Measurements from ENCODE around the gene CPNE2. TPM values are rescaled to one million over a fixed set of nuclear protein-coding genes. Genes with fewer than 3 reads are reported as not detected.

Gene CPNE2
- total RNA-seq, 2 donors from 2014 or later = 16.0 to 26.1 TPM

- H3K9me3 ChIP-seq = no peaks in the 10 kb centered on the region
- TF ChIP-seq, protein P1, sequence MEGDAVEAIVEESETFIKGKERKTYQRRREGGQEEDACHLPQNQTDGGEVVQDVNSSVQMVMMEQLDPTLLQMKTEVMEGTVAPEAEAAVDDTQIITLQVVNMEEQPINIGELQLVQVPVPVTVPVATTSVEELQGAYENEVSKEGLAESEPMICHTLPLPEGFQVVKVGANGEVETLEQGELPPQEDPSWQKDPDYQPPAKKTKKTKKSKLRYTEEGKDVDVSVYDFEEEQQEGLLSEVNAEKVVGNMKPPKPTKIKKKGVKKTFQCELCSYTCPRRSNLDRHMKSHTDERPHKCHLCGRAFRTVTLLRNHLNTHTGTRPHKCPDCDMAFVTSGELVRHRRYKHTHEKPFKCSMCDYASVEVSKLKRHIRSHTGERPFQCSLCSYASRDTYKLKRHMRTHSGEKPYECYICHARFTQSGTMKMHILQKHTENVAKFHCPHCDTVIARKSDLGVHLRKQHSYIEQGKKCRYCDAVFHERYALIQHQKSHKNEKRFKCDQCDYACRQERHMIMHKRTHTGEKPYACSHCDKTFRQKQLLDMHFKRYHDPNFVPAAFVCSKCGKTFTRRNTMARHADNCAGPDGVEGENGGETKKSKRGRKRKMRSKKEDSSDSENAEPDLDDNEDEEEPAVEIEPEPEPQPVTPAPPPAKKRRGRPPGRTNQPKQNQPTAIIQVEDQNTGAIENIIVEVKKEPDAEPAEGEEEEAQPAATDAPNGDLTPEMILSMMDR (IDR thresholded peaks at IDR 0.05) = no peak
- peaks cover 75% of the 10 kb centered on the region for H3K36me3 ChIP-seq
- H3K27me3 ChIP-seq = no peaks in the 10 kb centered on the region
- H3K27ac ChIP-seq = no peak overlapping the region
- no peak overlapping the region for H3K4me3 ChIP-seq
- peaks cover 0 to 16% of the 10 kb centered on the region in 2 donors for H3K4me1 ChIP-seq
- no peak for DNase-seq (ENCODE audit: low spot score)
These were observed 75.2 kb downstream of the CPNE2 start for GRCh38 chr16:57167538-57167937.

- peaks cover 0 to 16% of the 10 kb centered on the region in 2 donors for H3K4me1 ChIP-seq
- H3K36me3 ChIP-seq = peaks cover 76% of the 10 kb centered on the region
- DNase-seq (ENCODE audit: low spot score) = no peak
- H3K9me3 ChIP-seq = no peaks in the 10 kb centered on the region
- H3K27me3 ChIP-seq = no peaks in the 10 kb centered on the region
- no peak overlapping the region for H3K27ac ChIP-seq
- TF ChIP-seq, protein P1 (IDR thresholded peaks at IDR 0.05) = peak; percentile 37 to 69
- no peak overlapping the region for H3K4me3 ChIP-seq
These were observed 75.6 kb downstream of the CPNE2 start for GRCh38 chr16:57167953-57168352.

- Histone ChIP-seq H3K27me3 (no peaks in the 10 kb centered on the region), H3K4me1 (peaks cover 0 to 16% of the 10 kb centered on the region in 2 donors), H3K9me3 (no peaks in the 10 kb centered on the region), H3K4me3 (no peak overlapping the region), H3K36me3 (peaks cover 73% of the 10 kb centered on the region), H3K27ac (no peak overlapping the region)
- TF ChIP-seq, protein P1 (IDR thresholded peaks at IDR 0.05) = no peak
- no peak for DNase-seq (ENCODE audit: low spot score)
These were observed 76.9 kb downstream of the CPNE2 start for GRCh38 chr16:57169327-57169726.

- H3K4me3 ChIP-seq = no peak overlapping the region
- H3K9me3 ChIP-seq = no peaks in the 10 kb centered on the region
- H3K36me3 ChIP-seq = peaks cover 47% of the 10 kb centered on the region
- H3K4me1 ChIP-seq = peaks cover 0 to 2% of the 10 kb centered on the region in 2 donors
- no peaks in the 10 kb centered on the region for H3K27me3 ChIP-seq
- no peak overlapping the region for H3K27ac ChIP-seq
- TF ChIP-seq, protein P1 (IDR thresholded peaks at IDR 0.05) = no peak
- DNase-seq (ENCODE audit: low spot score) = no peak
These were observed 80.4 kb downstream of the CPNE2 start for GRCh38 chr16:57172721-57173290.

GRCh38 chr16:57175896-57176295 lies 83.5 kb downstream of the CPNE2 start:
- TF ChIP-seq, protein P1 (IDR thresholded peaks at IDR 0.05) = no peak
- Histone ChIP-seq H3K27ac (no peak overlapping the region), H3K27me3 (no peaks in the 10 kb centered on the region), H3K36me3 (peaks cover 31% of the 10 kb centered on the region), H3K4me1 (peaks cover 0 to 11% of the 10 kb centered on the region in 2 donors), H3K4me3 (no peak overlapping the region), H3K9me3 (no peaks in the 10 kb centered on the region)
- no peak for DNase-seq (ENCODE audit: low spot score)

- no peak overlapping the region for H3K27ac ChIP-seq
- H3K4me3 ChIP-seq = no peak overlapping the region
- no peak for DNase-seq (ENCODE audit: low spot score)
- TF ChIP-seq, protein P1 (IDR thresholded peaks at IDR 0.05) = no peak
- H3K4me1 ChIP-seq = peaks cover 0 to 11% of the 10 kb centered on the region in 2 donors
- H3K9me3 ChIP-seq = no peaks in the 10 kb centered on the region
- no peaks in the 10 kb centered on the region for H3K27me3 ChIP-seq
- peaks cover 8% of the 10 kb centered on the region for H3K36me3 ChIP-seq
These were observed 85.8 kb downstream of the CPNE2 start for GRCh38 chr16:57178196-57178595.

Measured in right atrium auricular region (tissue), 2 donors.